GM04504 (cell line): ENCODE results near the gene SLC39A7.

Experiments
- DNase-seq: peaks from one replicate; pipeline ENCODE4 v3.0.0-alpha.2; 2012; ENCODE audit warnings: low read depth

SLC39A7 gene

GRCh38 chr6:33236852-33237251, 36.2 kb downstream of the SLC39A7 start:
- DNase-seq = no peak

GRCh38 chr6:33237741-33238140, 37.1 kb downstream of the SLC39A7 start:
- no peak for DNase-seq

DNA sequence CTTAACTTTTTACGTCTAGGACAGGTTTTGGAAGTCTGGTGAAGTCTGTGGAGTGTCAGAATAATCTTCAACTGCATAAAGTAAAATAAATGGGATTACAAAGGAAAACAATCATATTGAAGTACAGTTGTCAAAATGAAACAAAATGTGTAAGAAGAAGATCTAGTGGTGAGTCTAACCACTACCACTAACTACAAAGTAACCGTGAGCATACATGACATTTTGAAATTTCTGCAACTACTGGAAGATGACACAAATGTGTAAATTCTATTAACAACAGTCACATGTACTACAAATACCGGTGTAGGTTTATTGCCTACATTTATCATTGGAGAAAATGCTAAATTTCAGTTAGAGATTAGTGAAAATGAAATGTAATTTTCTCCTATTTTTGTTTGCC, 41.3 kb downstream of the SLC39A7 start:
- no peak for DNase-seq

DNA sequence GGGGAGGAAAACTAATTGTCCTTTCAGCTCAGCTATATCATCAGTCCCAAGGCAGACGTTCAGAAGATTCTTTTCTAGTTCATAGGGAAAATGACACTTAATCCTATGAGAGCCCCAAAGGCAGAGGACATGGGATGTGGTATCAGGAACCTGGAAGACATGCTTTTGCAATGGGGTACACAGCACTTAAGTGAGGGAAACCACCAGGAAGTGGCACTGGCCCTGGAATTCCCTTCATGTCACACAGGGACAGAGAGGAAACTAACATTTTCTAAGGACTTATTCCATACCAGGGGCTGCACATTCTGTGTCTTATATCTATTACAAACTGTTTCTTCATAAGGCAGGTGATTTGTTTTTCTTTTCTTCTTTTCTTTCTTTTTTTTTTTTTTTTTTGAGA, 42.8 kb downstream of the SLC39A7 start:
- DNase-seq = no peak

DNA sequence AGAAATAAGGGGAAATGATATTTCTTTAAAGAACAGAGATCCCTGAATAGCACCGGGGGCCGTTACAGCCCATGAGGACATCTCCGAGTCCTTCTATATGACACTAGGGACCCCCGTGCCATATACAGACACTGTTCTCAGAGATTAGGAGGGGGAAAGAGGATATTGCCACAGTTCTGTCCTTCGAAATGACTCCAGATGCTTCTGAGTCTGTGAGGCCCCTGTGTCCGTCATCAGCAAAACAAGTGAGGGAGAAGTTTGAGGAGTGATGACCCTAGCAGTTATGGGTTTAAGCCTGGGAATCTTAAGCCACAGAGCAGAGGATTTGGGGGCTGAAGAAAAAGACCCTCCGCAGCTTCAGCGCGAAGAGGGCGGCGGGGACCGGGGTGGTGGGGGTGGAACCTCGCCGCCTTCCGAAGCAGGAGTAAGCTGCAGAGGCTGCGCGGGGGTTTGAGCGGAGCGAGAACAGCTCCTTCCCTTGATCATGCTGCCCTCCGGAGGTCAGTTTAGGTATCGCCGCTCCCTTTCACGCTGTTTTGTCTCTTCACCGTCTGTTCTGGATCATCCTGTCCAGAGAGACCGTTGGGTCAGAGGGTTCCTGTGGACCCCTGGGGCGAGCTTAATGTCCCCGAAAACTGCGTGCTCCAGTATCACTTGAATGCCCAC, 47.4 kb downstream of the SLC39A7 start:
- DNase-seq = peak; percentile 71

GRCh38 chr6:33248643-33248931, 47.9 kb downstream of the SLC39A7 start:
- DNase-seq = no peak

DNA sequence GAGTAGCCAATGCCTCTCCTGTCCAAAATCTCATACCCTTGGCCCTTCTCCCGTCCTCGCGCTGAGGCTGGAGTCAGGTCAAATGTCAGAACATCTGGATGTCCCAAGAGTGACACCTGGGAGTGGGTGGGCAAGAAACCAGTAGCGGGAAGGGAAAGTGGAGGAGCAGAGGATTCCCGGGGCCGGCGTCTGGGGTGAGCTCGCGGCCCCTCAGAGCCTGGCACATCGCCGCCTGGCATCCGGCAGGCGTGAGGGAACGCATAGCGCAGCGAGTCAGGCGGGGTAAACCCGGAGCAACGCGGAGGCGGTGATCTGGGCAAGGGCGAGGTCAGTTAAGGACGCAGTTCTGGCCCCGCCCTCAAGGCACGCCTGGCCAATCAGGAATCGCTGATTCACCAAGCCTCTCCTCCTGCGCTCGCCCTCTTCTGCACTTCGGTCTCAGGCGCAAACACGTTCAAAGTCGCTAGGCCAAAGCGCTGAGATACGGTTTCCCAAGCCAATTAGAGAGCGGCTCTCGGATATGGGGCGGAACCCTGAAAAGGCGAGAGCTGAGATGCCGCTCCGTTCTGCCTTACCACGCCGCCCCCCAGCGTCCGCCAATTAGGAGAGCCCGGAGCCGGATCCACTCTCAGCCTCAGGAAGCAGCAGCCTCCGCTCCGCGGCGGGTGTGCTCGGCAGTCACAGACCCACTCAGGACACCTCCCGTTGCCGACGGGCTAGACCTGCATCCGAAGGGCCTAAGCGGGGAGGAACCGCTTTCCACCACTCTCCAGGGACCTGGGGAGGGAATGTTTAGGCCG, 48.5 kb downstream of the SLC39A7 start:
- DNase-seq = peak; percentile 99

GRCh38 chr6:33249732-33250630, 49.3 kb downstream of the SLC39A7 start:
- peak; percentile 72 for DNase-seq

GRCh38 chr6:33250731-33251130, 50.1 kb downstream of the SLC39A7 start:
- DNase-seq = no peak

DNA sequence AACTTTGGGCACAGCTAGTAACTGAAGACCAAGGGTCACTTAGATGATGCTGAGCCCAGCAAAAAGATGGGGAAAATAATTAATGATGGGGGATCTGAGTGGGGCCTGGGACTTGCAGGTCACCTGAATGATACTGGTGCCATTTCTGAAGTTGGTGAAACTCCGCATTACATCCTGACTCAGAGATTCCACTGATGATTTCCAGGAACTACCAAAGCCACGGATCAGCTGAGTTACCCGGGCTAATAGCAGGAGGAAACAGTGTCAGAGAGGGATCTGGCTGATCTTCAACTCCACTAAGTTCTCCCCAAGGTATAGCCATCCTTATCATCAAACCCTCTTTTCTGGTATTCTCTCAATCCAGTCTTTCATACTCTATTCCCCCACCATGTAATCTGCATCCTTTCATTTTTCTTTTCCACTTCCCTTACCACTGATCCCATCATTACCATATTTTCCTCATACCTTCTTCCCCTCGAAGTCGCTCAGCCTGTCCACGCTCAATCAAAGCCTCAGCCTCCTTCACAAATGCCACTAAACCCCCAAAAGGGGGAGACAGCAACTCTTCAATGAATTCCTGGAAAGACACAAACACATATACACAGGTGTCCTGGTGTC, 50.8 kb downstream of the SLC39A7 start:
- no peak for DNase-seq

- DNase-seq = no peak
Observed at GRCh38 chr6:33252759-33253158, 52.1 kb downstream of the SLC39A7 start.
